OCI-LY7 (cell line): ENCODE results near the gene ECHDC1. TPM values are rescaled to one million over a fixed set of nuclear protein-coding genes. Genes with fewer than 3 reads are reported as not detected.

ENCODE experiments used
- BruUV-seq: library from RNA; stranded (reverse); fragments of 400-500 nt; replicated peaks from 2 replicates; lab custom pipeline; 2021; lab: Mats Ljungman, UMichigan
- CTCF ChIA-PET: fragments of 300-600 bp; sonication (Branson Sonifier 250); formaldehyde crosslinking; loops from one replicate; lab custom pipeline; 2022; ENCODE audit warnings: antibody characterized with exemption; ENCODE audit not compliant: unreplicated experiment; lab: Charles Lee
- POLR2A ChIA-PET: fragments of 300-600 bp; sonication (Branson Sonifier 250); formaldehyde crosslinking; loops from one replicate; lab custom pipeline; 2022; ENCODE audit warnings: antibody characterized with exemption; lab: Charles Lee
- DNase-seq: peaks from one replicate; pipeline ENCODE4 v3.0.0-alpha.2; 2015; ENCODE audit warnings: low spot score
- H2AFZ ChIP-seq: fragments of 200-600 bp; sonication (generic), shearing (Covaris generic); 2 replicates; pipeline ENCODE4 v1.6.1; 2014; ENCODE audit warnings: mild to moderate bottlenecking, antibody characterized with exemption, low read length, moderate library complexity
- H3K27ac ChIP-seq: fragments of 200-600 bp; sonication (generic); 2 replicates; pipeline ENCODE4 v1.5.1; 2014; ENCODE audit warnings: mixed run types, low read depth, mild to moderate bottlenecking, moderate library complexity, low read length, inconsistent platforms; ENCODE audit not compliant: poor library complexity, severe bottlenecking
- H3K36me3 ChIP-seq: fragments of 200-600 bp; sonication (generic); 2 replicates; pipeline ENCODE4 v1.6.1; 2014; ENCODE audit warnings: mild to moderate bottlenecking, antibody characterized with exemption, low read length, moderate library complexity, mixed read lengths; ENCODE audit not compliant: insufficient read depth
- H3K4me1 ChIP-seq: fragments of 200-600 bp; sonication (generic); 2 replicates; pipeline ENCODE4 v1.5.1; 2014; ENCODE audit warnings: mild to moderate bottlenecking, low read length; ENCODE audit not compliant: insufficient read depth, poor library complexity, severe bottlenecking
- H3K4me2 ChIP-seq: fragments of 200-600 bp; sonication (generic); 2 replicates; pipeline ENCODE4 v1.6.1; 2014; ENCODE audit warnings: mild to moderate bottlenecking, low read length
- H3K4me3 ChIP-seq: fragments of 200-600 bp; sonication (generic); 2 replicates; pipeline ENCODE4 v1.5.1; 2014; ENCODE audit warnings: mild to moderate bottlenecking, low read depth, low read length; ENCODE audit not compliant: poor library complexity, severe bottlenecking
- H3K79me2 ChIP-seq: fragments of 200-600 bp; sonication (generic); 2 replicates; pipeline ENCODE4 v1.6.1; 2016; ENCODE audit warnings: low read depth, mild to moderate bottlenecking, low read length, moderate library complexity, mixed read lengths; ENCODE audit not compliant: insufficient read depth
- H3K9me2 ChIP-seq: fragments of 200-600 bp; sonication (generic); 2 replicates; pipeline ENCODE4 v1.6.1; 2016; ENCODE audit warnings: mild to moderate bottlenecking, low read length, mixed read lengths; ENCODE audit not compliant: insufficient read depth
- H3K9me3 ChIP-seq: fragments of 200-600 bp; sonication (generic); 2 replicates; pipeline ENCODE4 v1.6.1; 2014; ENCODE audit warnings: mild to moderate bottlenecking, mixed run types, low read length, mixed read lengths
- H4K20me1 ChIP-seq: fragments of 200-600 bp; sonication (generic); 2 replicates; pipeline ENCODE4 v1.6.1; 2014; ENCODE audit warnings: mild to moderate bottlenecking, antibody characterized with exemption, low read length, moderate library complexity, mixed read lengths; ENCODE audit not compliant: insufficient read depth
- EZH2phosphoT487 ChIP-seq: fragments of 200-600 bp; sonication (generic); IDR thresholded peaks from 2 replicates; pipeline ENCODE4 v1.6.1; 2018; ENCODE audit warnings: low read depth, borderline replicate concordance, mild to moderate bottlenecking, mixed run types, antibody characterized with exemption, low read length, moderate library complexity, mixed read lengths
- intact Hi-C: fragments of 100-400 bp; cut with micrococcal nuclease; formaldehyde crosslinking; loops from one replicate; pipeline ENCODE4 v1.10.0; 2022; ENCODE audit not compliant: unreplicated experiment
- total RNA-seq, 2 experiments: library from RNA; depleted of rRNA in 1 of 2; stranded (reverse); fragments of >200 nt in 1 of 2; shearing (Covaris generic) in 1 of 2; gene quantifications; 2 replicates each; pipeline ENCODE4 v1.2.3, GENCODE V29; 2014 to 2022
- TF ChIP-seq, protein P1 (sequence below): fragments of 200-600 bp; sonication (generic); conservative IDR thresholded peaks from 2 replicates; pipeline ENCODE4 v1.5.1; 2014; ENCODE audit warnings: mild to moderate bottlenecking, antibody characterized with exemption, low read length, moderate library complexity, mixed read lengths

The ECHDC1 gene
- total RNA-seq, 2 experiments from 2014 or later, result 18.6 to 41.9 TPM

DNA sequence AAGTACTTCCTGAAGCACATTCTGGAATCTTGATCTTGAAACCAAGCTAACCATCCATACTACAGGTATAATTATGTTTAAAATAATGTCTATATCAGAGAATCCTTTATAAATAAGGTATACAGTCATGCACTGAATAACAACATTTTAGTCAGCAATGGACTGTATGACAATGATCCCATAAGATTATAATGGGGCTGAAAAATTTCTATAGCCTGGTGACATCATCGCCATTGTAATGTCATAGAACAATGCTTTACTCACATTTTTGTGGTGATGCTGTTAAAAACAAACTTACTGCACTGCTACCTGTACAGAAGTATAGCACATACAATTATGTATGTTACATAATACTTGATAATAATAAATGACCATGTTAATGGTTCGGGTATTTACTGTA, 44.9 kb downstream of the ECHDC1 start:
- Histone ChIP-seq H2AFZ (no peak overlapping the region), H3K4me2 (no peak overlapping the region), H3K36me3 (peaks cover 13% of the 10 kb centered on the region; the same call in 1 of the 2 replicates), H3K27ac (no peak overlapping the region), H3K9me2 (no peaks in the 10 kb centered on the region), H3K79me2 (no peaks in the 10 kb centered on the region), H4K20me1 (no peaks in the 10 kb centered on the region), H3K4me3 (no peak overlapping the region), H3K4me1 (no peaks in the 10 kb centered on the region), H3K9me3 (no peaks in the 10 kb centered on the region)
- POLR2A ChIA-PET, result interaction anchor here (1.0 to 1.5 kb wide), 2 partner anchors 32 to 36 kb away, joined by 4 to 5 read pairs; partner anchors contain the start of gene RNF146
- BruUV-seq, result no TSS peak
- intact Hi-C loops, result no loop called here
- CTCF ChIA-PET, result no interaction called here
- TF ChIP-seq, protein P1, sequence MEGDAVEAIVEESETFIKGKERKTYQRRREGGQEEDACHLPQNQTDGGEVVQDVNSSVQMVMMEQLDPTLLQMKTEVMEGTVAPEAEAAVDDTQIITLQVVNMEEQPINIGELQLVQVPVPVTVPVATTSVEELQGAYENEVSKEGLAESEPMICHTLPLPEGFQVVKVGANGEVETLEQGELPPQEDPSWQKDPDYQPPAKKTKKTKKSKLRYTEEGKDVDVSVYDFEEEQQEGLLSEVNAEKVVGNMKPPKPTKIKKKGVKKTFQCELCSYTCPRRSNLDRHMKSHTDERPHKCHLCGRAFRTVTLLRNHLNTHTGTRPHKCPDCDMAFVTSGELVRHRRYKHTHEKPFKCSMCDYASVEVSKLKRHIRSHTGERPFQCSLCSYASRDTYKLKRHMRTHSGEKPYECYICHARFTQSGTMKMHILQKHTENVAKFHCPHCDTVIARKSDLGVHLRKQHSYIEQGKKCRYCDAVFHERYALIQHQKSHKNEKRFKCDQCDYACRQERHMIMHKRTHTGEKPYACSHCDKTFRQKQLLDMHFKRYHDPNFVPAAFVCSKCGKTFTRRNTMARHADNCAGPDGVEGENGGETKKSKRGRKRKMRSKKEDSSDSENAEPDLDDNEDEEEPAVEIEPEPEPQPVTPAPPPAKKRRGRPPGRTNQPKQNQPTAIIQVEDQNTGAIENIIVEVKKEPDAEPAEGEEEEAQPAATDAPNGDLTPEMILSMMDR, result no peak
- TF ChIP-seq EZH2phosphoT487, result no peak
- no peak for DNase-seq

DNA sequence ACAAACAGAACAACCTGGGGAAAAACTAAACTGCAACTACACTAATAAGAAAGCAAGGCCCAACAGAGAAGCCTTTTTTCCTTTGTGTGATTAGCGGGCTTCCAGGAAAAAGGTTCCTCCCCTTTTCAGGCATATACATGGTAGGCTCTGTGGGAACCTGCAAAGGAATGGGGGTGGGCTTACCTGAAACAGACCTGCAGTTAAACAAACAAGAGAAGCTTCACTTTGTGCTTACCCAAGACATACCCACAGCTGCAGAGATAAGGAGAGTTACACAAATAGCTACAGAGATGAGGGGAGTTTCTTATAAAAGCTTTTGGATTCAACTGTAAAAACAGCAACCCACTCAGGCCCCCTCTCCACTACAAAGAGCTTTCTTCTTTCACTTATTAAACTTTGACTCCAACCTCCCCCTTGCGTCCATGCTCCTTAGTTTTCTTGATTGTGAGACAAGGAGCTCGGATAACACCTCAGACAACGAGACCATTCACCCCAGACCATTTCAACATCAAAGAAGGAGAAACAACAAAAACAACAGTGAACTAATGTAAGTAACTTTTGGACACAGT, 45.8 kb downstream of the ECHDC1 start:
- peaks cover 13% of the 10 kb centered on the region; the same call in 1 of the 2 replicates for H3K36me3 ChIP-seq
- no peak overlapping the region for H3K4me2 ChIP-seq
- no TSS peak for BruUV-seq
- no peak overlapping the region for H3K27ac ChIP-seq
- no peaks in the 10 kb centered on the region for H3K4me1 ChIP-seq
- no peak for TF ChIP-seq EZH2phosphoT487
- TF ChIP-seq, protein P1, result no peak
- no peak overlapping the region for H2AFZ ChIP-seq
- no peaks in the 10 kb centered on the region for H4K20me1 ChIP-seq
- H3K79me2 ChIP-seq, result no peaks in the 10 kb centered on the region
- CTCF ChIA-PET, result no interaction called here
- H3K9me2 ChIP-seq, result no peaks in the 10 kb centered on the region
- intact Hi-C loops, result no loop called here
- no peak for DNase-seq
- no peak overlapping the region for H3K4me3 ChIP-seq
- no peaks in the 10 kb centered on the region for H3K9me3 ChIP-seq
- POLR2A ChIA-PET, result interaction anchor here (1.1 kb wide), 1 partner anchor 19 kb away, joined by 3 read pairs; no protein-coding TSS in a partner anchor

DNA sequence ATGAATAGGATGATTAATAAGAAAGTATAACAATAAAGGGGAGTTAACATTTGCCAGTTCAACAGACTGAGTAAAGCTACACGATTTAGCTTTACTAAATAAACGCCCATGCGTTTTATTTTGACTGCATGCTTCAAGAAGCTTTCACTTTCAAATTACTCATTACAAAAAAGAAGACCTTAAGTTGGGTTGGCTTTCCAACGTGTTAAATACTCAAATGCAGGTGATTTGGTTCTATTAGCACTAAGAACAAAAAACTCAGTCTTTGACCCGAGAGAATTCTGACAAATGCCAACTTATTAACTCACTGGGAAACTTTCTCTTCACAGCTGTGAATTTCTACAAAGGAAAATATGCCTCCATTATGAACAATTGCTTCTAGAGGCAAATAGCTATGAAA, 51.9 kb downstream of the ECHDC1 start:
- no peaks in the 10 kb centered on the region for H4K20me1 ChIP-seq
- peaks cover 37% of the 10 kb centered on the region for H3K36me3 ChIP-seq
- H3K27ac ChIP-seq, result no peak overlapping the region
- TF ChIP-seq, protein P1, result no peak
- TF ChIP-seq EZH2phosphoT487, result no peak
- BruUV-seq, result no TSS peak
- H3K9me2 ChIP-seq, result no peaks in the 10 kb centered on the region
- H2AFZ ChIP-seq, result no peak overlapping the region
- no peak for DNase-seq
- ChIA-PET POLR2A (interaction anchor here (0.6 to 2.4 kb wide), 8 partner anchors 9 to 1995 kb away, joined by 3 to 13 read pairs (median 4); no protein-coding TSS in a partner anchor), CTCF (no interaction called here)
- intact Hi-C loops, result no loop called here
- H3K4me2 ChIP-seq, result no peak overlapping the region
- no peak overlapping the region for H3K4me3 ChIP-seq
- H3K9me3 ChIP-seq, result no peaks in the 10 kb centered on the region
- H3K79me2 ChIP-seq, result no peaks in the 10 kb centered on the region
- no peaks in the 10 kb centered on the region for H3K4me1 ChIP-seq
